Kasumi-1 (cell line): ENCODE results near the gene RAI14.
"Not testable (repeated sequence)": the region's sequence is repeated elsewhere in the genome, so short reads cannot be mapped to it uniquely, and the experiment has no call there.

Experiments
- DNase-seq, 2 experiments: peaks; one replicate each; lab custom pipeline; 2025; lab: John Stamatoyannopoulos, UW

RAI14 gene

DNA sequence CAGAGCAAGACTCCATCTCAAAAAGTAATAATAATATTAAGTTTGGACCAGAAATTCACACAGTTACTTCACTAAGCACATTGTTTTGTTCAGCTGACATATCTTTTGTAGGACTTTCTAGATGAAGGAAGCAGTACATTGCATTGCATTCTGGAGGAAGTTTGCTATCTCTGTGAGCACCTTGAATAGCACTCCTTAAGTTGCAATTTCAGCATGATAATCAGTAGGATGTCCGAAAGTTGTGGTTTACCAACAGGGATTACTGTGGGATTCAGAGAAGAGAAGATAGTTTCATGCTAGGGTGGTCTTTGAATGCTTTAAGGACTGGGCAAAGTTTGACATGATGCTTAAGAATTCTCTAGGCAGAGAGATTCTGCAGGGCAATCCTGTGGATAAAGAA lies 164.5 kb downstream of the RAI14 start:
- DNase-seq: no peak

DNA sequence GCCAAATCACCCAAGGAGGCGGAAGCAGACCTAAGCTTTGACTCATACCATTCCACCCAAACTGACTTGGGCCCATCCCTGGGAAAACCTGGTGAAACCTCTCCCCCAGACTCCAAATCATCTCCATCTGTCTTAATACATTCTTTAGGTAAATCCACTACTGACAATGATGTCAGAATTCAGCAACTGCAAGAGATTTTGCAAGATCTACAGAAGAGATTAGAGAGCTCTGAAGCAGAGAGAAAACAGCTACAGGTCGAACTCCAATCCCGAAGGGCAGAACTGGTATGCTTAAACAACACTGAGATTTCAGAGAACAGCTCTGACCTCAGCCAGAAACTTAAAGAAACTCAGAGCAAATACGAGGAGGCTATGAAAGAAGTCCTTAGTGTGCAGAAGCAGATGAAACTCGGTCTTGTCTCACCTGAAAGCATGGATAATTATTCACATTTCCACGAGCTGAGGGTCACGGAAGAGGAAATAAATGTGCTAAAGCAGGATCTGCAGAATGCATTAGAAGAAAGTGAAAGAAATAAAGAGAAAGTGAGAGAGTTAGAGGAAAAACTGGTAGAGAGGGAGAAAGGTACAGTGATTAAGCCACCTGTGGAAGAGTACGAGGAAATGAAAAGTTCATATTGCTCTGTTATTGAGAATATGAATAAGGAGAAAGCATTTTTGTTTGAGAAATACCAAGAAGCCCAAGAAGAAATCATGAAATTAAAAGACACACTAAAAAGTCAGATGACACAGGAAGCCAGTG lies 167.0 kb downstream of the RAI14 start:
- no peak for DNase-seq

DNA sequence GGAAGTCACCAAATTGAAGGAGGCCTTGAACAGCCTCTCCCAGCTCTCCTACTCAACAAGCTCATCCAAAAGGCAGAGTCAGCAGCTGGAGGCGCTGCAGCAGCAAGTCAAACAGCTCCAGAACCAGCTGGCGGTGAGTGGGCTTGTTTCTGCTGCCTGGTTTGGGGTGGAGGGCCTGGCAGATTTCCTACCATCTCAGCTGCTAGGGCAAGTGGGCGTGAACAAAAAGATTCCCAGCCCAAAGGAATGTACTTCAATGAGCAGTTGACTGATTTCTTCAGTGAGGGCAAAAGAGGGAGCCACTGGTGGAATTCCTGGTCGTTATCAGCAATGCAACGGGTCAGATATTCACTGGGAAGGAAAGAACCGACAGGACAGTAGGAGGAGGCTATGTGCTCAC lies 170.2 kb downstream of the RAI14 start:
- DNase-seq: no peak

DNA sequence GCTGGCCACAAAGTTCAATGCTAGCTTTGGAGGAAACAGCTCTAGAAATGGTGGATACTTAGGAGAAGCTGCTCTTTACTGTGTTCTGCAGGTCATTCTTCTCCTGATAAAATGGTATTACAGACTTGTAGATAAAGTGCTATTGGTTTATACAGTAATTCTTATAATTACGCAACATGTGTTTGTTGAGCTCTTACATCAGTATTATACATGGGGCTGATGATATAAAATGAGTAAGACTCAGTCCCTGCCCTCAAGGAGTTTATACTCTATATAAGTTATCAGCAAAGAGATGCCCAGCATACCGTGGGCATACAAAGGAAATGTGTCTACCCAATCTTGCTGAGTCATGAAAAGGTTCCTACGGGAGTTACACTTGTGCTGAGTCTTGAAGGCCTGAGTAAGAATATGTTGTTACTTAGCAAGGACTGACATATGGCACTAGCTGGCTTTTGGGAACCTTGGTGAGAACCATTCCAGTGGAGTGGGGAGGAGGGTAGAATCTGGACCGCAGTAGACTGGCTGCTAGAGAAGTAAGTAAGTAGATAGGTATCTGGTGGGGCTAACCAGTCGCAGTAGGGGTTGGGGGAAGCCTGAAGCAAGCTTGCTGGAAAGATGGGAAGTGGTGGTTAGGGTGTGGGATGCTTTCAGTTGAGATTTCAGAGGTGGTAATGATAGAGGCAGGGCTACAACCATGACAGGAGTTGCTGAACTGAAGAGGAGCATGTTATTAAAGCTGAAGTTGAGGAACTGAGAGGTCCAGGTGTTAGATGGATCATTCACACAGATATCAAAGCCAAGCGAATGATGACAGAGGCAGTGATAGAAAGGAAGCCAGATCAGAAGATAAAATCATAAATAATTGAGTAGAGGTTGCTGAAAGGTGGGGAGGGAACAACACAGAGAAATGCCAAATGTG lies 171.7 kb downstream of the RAI14 start:
- no peak for DNase-seq

DNA sequence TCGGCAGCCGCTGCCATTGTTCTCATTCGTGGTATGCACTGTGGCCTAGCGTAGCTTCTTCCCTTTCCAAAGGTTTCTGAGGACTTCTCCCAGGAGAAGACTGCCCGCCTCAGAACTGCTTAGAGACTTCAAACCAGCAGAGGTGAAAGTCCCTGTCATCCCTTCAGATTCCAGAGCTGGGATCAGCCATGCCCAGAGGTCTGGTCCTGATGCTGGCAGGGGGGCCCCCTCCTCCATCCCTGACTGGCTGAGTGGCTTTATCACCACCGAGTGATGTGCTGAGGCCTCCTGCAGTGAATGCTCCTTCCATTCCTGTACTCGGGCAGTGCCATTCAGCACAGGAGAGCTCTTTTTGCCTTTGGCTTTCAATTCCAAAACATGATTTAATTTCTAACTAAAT lies 174.7 kb downstream of the RAI14 start:
- DNase-seq: not testable (repeated sequence)

DNA sequence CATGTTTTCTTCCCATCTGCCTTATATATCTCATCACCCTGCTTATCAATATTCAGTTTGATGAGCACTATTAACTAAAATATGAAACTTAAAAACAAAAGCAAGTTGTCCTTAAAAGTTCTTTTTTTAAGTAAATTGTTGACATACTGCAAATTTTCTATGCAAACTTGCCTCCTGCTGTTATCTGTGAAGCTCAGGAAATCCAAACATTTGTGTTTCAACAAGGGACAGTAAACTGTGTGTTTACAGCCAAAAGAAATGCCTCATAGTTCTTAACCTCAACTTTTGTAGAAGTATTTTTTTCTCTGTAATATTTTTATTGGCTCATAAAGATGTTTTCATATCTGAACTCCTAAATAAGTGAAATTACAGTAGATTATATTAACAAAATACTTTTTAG lies 175.2 kb downstream of the RAI14 start:
- DNase-seq: no peak

DNA sequence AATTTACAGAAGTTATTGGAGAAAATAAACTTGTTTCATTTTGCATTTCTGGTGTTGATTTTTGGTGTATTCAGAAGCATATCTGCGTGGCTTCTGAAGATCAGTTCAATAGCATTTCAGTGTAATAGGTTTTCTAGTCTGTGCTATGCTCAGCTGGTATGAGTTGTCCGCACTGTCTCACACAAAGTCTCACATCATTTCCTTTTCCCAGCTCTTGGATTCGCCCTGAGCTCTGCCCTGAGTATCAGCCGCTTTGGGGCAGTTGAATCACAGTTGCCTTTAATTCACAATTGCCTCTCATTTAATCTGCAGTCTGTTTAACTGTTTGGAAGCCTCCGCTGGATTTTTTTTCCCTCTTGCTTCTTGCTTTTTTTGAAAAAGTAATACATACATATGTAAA lies 176.4 kb downstream of the RAI14 start:
- DNase-seq: no peak

DNA sequence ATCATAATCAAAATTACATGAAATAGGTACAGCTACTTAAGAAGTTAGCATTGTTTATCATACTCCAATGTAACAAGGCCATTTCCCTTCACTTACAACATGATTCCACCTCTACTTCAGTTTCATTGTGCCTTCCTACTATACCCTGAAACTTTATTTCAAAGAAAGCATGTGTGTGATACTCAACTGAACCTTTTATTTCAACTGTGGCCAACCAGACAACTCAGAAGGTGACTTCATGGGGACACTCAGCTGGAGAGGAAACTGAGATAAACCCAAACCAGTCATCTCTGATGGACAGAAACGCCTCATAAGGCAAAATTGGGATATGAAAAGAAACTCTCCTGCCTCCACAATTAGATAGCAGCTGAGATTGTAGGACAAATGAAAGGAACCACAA lies 177.0 kb downstream of the RAI14 start:
- DNase-seq: no peak

DNA sequence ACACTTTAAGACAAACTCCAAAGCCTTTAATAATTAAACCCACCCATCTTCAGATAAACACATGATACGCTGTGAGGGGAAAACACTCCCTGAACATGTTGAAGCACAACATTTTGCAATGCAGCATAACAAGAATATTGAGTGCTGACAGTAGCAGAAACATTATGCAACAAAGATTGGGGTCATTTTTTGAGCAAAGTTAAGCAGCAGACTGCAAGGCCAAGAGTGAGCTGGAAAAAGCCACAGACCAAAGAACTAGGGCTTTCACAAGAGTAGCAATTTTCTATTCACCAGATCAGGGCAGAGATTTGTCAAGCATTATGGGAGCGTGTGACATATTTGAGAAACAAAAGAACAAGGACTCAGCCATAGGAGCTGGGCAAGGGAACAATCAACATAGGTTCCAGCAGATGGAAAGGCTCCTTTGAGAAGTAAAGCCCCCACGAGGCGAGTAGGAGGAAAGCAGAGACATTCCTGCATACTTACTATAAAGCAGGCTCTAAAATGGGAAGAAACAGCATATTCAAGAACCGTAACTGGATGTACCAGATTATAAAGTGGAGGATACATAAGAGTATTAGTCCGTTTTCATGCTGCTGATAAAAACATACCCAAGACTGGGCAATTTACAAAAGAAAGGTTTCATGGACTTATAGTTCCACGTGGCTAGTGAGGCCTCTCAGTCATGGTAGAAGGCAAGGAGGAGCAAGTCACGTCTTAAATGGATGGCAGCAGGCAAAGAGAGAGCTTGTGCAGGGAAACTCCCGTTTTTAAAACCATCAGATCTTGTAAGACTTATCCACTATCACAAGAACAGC lies 178.1 kb downstream of the RAI14 start:
- DNase-seq: no peak

DNA sequence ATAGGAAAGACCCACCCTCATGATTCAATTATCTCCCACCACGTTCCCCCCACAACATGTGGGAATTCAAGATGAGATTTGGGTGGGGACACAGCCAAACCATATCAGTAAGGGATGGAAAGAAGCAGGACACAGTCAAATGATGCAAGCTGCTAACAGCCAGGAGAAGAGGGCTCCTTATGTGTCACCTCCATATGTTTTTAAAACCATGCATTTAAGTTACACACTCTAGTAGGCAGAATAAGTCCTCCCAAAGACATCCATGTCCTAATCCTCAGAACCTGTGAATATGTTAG lies 178.6 kb downstream of the RAI14 start:
- DNase-seq: no peak

DNA sequence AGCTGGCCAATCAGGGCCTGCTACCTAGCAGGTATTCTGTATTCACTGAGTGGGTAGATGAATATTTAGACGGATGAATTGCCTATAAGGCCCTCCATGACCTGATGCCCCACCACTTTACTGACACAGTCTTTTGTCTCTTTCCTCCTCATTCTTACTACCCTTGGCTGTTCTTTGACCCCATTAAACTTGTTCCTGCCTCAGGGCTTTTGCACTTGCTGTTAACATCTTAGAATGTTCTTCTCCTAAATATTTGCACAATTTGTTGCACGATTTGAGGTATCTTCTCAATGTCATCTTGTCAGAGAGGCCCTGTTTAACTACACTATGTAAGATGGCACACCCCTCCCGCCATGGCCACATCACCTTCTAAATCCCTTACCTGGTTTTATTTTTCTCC lies 179.5 kb downstream of the RAI14 start:
- DNase-seq: no peak

DNA sequence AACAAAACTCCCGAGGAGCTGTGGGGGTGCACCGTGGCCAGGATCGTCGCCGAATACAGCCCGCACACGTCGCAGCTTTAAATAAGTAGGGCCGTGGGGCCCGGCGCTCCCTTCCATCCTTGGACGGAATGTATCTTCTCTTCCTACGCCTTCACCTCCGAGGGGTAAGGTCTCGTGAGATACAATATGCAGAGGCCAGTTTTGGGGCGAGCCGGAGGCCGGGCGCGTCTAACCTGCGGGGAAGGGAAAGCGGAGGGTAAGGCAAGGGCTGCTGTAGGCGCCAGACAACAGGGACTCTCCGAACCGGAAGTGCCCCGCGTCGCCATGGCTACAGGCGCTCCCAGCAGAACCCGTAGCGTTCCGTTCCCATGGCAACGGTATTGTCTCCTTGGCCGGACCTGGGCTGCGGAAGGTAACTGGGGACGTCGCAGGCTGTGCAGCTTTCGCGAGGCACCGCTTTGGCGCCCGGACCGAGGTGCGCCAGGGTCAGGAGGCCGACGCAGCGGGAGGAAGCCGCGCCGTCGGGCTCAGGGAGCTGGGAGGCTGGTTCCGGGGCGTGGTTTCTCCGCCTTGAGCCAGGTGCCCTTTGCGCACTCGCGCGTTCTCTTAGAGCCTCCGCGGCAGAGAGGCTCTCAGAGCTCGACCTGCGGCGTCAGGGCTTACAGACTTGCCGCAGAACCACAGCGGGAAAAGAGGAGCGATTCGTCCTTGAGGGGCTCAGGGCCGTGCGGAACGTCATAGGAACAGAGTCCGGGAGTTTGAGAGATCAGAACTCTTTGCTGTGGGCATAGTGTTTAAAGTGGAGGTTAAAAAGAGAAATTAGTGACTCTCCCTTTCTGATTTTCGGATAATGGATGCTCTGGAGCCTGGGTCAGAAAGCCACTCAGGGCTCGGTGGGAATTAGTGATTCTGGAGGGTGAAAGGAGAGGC lies 182.9 kb downstream of the RAI14 start, which contains the start of gene TTC23L:
Gene TTC23L (plus strand): TSS at position 380 of the 930 bp plus-strand sequence. CDS start 1,508 bp downstream, outside the sequence.
- DNase-seq: peak in 1 of 2 experiments; percentile 18

DNA sequence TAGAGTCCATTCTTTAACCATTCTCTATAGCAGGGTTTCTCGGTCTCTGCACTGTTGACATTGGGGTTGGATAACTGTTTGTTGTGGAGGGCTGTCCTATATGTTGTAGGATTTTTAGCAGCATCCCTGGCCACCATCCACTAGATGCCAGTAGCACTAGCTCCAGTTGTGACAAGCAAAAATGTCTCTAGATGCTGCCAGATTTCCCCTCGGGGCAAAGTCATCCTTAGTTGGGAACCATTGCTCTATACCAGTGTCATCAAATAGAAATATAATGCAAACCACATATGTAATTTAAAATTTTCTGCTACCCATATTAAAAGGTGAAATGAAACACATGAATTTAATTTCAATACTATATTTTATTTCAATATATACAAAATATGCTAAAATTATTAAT lies 185.7 kb downstream of the RAI14 start:
- DNase-seq: no peak

DNA sequence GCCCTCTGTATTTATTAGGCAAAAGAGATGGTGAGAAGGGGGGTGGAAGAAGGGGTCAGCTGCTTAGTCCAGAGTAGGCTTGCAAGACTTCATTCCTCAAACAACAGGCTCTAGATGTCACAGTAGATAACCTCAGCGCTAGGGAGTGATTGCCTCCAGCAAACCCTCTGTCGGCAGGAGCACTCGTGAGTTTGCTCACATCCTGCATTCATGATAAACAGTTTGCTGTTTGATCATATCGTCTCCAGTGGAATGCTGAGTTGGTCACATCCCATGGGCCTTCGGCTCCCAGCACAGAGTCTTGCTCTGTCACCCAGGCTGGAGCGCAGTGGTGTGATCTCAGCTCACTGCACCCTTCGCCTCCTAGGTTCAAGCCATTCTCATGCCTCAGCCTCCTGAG lies 186.4 kb downstream of the RAI14 start:
- DNase-seq: no peak

DNA sequence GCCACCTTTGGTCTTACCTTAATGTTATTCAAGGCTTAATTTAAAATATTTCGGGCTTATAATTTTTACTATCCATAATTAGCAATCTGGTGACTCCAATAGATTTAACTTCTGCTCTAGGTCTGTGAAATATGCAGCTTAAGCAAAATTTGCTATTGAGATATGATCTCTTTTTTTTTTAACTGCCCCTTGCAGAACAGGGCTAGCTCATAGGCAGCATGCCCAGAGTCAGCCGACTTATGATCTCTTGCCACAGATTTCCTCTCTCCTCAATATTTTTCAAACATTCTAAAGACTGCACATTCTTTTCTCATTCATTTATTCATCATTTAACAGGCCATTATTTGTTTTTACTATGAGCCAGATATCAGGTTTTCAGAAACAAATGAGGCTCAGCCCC lies 187.4 kb downstream of the RAI14 start:
- no peak for DNase-seq

DNA sequence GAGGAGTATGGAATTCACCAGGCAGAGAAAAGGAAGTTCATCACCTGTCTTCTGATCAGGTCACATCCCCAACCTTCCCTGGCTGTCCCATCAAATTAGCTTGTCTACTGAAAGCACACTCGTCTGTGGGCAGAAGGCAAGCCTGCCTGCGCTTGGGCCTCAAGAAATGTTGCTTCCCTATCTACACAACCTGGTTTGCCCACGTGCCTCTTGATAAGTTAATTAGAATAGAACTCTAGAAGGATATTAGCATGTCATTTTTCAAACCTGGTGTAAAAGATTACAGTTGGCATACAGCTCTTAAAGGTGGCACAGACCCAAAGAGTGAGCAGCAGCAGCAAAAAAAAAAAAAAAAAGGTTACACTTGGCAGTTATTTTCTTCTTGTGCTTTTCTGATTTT lies 188.0 kb downstream of the RAI14 start:
- DNase-seq: no peak

DNA sequence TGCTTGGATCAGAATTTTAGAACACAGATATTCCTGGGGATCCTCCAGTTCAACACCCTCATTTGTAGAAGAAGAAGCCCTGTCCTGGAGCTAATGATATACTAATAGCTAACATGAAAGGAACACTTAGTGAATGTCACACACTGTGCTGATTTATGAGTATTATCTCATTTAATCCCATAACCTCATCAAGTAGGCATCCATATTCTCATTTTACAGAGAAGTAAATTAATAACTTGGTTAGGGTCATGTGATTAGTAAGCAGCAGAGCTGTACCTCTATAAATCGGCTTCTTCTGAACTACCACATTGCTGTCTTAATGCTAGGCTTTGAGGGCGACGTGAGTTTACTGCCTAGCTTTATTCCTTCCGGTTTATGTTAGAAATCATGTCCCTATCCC lies 188.9 kb downstream of the RAI14 start:
- no peak for DNase-seq

DNA sequence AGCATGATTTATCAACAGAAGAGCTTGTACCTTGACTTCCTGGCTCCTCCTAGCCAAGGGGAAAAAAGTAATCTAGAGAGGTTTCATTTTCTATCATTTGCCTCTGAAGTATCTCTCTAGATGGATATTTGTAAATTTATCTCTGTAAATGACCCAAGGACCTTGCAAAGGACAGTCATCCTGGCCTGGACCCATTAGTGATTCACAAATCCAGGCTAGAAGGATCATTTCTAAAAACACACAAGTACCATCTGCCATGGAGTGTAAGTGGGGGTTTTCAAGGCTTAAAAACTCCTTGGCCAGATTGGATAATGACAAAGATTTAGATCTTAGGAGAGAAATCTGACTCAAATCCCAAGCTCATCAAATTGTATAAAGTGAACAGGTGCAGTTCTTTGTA lies 190.9 kb downstream of the RAI14 start:
- DNase-seq: no peak

DNA sequence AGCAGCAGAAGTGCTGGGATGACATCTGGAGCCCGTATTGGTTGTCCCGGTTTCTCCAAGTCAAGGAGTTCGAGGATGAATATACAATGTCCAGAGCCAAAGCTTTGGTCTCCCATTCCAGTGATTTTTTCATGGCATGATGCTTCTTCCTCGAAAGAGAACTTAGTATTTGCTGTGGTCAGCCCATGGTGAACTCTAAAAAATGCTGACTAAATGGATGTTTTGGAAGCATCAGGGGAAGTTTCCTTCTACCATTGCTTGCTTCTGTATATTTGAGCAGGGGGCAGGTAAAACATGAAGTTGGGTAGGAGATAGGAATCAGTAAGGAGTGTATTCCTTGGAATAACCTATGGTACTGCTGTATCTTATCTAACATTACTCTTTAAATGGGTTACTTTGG lies 191.4 kb downstream of the RAI14 start:
- DNase-seq: no peak

DNA sequence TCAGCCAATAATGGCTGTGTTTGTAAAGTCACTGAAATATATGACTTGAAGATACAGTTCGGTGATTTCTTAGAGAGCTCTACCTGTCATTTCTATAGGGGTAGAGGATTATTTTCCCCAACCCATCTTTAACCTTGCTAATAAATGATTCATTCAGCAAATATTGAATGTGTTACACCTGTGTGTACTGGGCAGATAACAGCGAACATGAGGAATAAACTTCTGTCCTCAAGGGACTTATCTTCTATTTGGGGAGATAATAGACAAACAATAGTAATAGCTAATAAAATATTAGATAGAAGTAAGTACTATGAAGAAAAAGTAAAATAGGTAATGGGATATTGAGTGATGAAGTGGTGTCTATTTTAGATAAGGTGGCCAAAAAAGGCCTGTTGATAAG lies 192.1 kb downstream of the RAI14 start:
- DNase-seq: no peak

DNA sequence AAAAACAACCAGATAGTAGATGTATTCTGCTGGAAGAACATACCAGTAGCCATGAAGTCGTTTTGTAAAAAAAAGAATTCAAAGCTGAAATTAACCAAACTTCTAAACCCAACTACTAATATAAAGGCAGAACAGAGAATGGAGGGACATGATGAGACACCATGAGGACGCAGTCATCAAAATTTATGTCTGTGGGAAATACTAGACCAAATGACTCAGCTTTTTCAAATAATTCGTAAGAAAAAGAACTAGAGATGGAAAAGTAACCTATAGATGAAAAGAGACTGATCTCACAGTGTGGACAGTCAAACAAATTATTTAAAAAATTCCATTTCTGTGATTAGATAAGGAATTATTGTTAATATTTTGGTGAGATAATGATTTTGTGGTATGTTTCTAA lies 193.1 kb downstream of the RAI14 start:
- no peak for DNase-seq
